OCI-LY7 (cell line): ENCODE results near the gene PRR20E.
"Not testable (repeated sequence)": the region's sequence is repeated elsewhere in the genome, so short reads cannot be mapped to it uniquely, and the experiment has no call there.

Experiments
- EZH2phosphoT487 ChIP-seq: fragments of 200-600 bp; sonication (generic); IDR thresholded peaks from 2 replicates; pipeline ENCODE4 v1.6.1; 2018; ENCODE audit warnings: low read depth, borderline replicate concordance, mild to moderate bottlenecking, mixed run types, antibody characterized with exemption, low read length, moderate library complexity, mixed read lengths
- TF ChIP-seq, protein P1 (sequence below): fragments of 200-600 bp; sonication (generic); conservative IDR thresholded peaks from 2 replicates; pipeline ENCODE4 v1.5.1; 2014; ENCODE audit warnings: mild to moderate bottlenecking, antibody characterized with exemption, low read length, moderate library complexity, mixed read lengths

DNA sequence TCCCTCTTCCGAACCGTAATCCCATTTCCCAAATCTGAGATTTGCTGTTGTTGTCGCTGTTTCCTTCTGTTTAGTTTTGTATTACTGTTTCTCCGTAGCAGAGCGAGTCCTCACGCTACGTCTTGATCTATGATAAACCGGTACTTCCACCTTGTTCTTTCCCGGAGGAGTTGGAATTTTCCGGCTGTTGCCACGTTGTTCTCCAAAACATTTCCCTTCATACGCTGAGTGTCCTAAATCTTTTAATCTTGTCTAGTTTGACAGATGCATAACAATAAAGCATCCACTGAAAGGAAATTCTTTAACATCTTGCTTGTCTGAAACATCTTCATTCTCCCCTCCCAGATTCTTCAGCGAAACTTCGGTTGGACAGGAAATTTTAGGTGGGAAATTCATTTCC is 18.9 kb upstream of the PRR20E start:
- TF ChIP-seq, protein P1, sequence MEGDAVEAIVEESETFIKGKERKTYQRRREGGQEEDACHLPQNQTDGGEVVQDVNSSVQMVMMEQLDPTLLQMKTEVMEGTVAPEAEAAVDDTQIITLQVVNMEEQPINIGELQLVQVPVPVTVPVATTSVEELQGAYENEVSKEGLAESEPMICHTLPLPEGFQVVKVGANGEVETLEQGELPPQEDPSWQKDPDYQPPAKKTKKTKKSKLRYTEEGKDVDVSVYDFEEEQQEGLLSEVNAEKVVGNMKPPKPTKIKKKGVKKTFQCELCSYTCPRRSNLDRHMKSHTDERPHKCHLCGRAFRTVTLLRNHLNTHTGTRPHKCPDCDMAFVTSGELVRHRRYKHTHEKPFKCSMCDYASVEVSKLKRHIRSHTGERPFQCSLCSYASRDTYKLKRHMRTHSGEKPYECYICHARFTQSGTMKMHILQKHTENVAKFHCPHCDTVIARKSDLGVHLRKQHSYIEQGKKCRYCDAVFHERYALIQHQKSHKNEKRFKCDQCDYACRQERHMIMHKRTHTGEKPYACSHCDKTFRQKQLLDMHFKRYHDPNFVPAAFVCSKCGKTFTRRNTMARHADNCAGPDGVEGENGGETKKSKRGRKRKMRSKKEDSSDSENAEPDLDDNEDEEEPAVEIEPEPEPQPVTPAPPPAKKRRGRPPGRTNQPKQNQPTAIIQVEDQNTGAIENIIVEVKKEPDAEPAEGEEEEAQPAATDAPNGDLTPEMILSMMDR = not testable (repeated sequence)
- TF ChIP-seq EZH2phosphoT487 = not testable (repeated sequence)
